Endothelial cell of umbilical vein (primary cell): Measurements from ENCODE around the gene TCF7L2. TPM values are rescaled to one million over a fixed set of nuclear protein-coding genes. Genes with fewer than 3 reads are reported as not detected.

Experiments used
- BruUV-seq: library from RNA; stranded (reverse); fragments of 400-500 nt; replicated peaks from 2 replicates; lab custom pipeline; 2021; lab: Mats Ljungman, UMichigan
- CTCF ChIA-PET: fragments of 300-600, 350-600 bp; sonication (Branson Sonifier 250); formaldehyde crosslinking; loops from one replicate; lab custom pipeline; 2021; ENCODE audit warnings: antibody characterized with exemption, inconsistent platforms; lab: Charles Lee
- POLR2A ChIA-PET: fragments of 300-600, 350-600 bp; sonication (Branson Sonifier 250); formaldehyde crosslinking; loops from one replicate; lab custom pipeline; 2021; ENCODE audit warnings: antibody characterized with exemption, inconsistent platforms; lab: Charles Lee
- DNase-seq: peaks from one replicate; pipeline ENCODE4 v3.0.0-alpha.2; 2011; ENCODE audit warnings: low read depth, low spot score
- FAIRE-seq: peaks from 2 replicates; lab custom pipeline; 2011; peaks lifted over from hg19 to GRCh38; lab: Jason Lieb, UNC
- H2AFZ ChIP-seq: 2 replicates; pipeline ENCODE4 v1.6.0; 2012; ENCODE audit warnings: low read depth, low read length, control low read depth, inconsistent platforms
- H3K27ac ChIP-seq: 2 replicates; pipeline ENCODE4 v1.5.1; 2011; ENCODE audit warnings: low read depth, mild to moderate bottlenecking, control low read depth, low read length, moderate library complexity; ENCODE audit not compliant: insufficient read depth
- H3K27me3 ChIP-seq, 2 experiments: 2 replicates each; pipeline versions ENCODE4 v1.6.0 to v1.6.1; 2011; ENCODE audit warnings: low read length in 2 of 2, mixed read lengths in 1 of 2; ENCODE audit not compliant: control insufficient read depth in 2 of 2, insufficient read depth in 2 of 2
- H3K36me3 ChIP-seq, 2 experiments: 2 replicates in 1 of 2; 3 replicates in 1 of 2; pipeline ENCODE4 v1.5.1; 2011; ENCODE audit warnings: low read length in 2 of 2, mild to moderate bottlenecking in 1 of 2, moderate library complexity in 1 of 2; ENCODE audit not compliant: control insufficient read depth in 2 of 2, insufficient read depth in 2 of 2; ENCODE audit errors: extremely low read depth in 1 of 2
- H3K4me1 ChIP-seq: 3 replicates; pipeline ENCODE4 v1.5.1; 2011; ENCODE audit warnings: mild to moderate bottlenecking, low read length; ENCODE audit not compliant: control insufficient read depth, insufficient read depth; ENCODE audit errors: extremely low read depth
- H3K4me2 ChIP-seq: 2 replicates; pipeline ENCODE4 v1.6.1; 2011; ENCODE audit warnings: low read length, control low read depth, mixed read lengths; ENCODE audit not compliant: insufficient read depth
- H3K4me3 ChIP-seq, 3 experiments: fragments of 200-600 bp in 1 of 3; sonication (generic), shearing (Covaris generic) in 1 of 3; replicated peaks in 1 of 3; 2 replicates each; pipeline ENCODE4 v1.5.1; 2011 to 2016; ENCODE audit warnings: control low read depth in 3 of 3, low read length in 3 of 3, mild to moderate bottlenecking in 2 of 3, inconsistent platforms in 1 of 3, low read depth in 1 of 3, moderate library complexity in 1 of 3; ENCODE audit not compliant: insufficient read depth in 1 of 3
- H3K79me2 ChIP-seq: 2 replicates; pipeline ENCODE4 v1.6.0; 2012; ENCODE audit warnings: low read length, inconsistent platforms; ENCODE audit not compliant: control insufficient read depth, insufficient read depth
- H3K9ac ChIP-seq: replicated peaks from 2 replicates; pipeline ENCODE3; 2011; ENCODE audit warnings: low read length, control low read depth; ENCODE audit not compliant: insufficient read depth; ENCODE audit errors: extremely low read depth
- H3K9me1 ChIP-seq: replicated peaks from 3 replicates; pipeline ENCODE4 v1.6.0; 2011; ENCODE audit warnings: mild to moderate bottlenecking, low read length; ENCODE audit not compliant: control insufficient read depth, insufficient read depth; ENCODE audit errors: extremely low read depth
- H3K9me3 ChIP-seq: replicated peaks from 2 replicates; pipeline ENCODE4 v1.5.1; 2012; ENCODE audit warnings: low read length, inconsistent platforms; ENCODE audit not compliant: control insufficient read depth, insufficient read depth
- H4K20me1 ChIP-seq: replicated peaks from 2 replicates; pipeline ENCODE3; 2011; ENCODE audit warnings: mild to moderate bottlenecking, low read length; ENCODE audit not compliant: control insufficient read depth, insufficient read depth; ENCODE audit errors: extremely low read depth
- EZH2 ChIP-seq: IDR thresholded peaks from 2 replicates; pipeline ENCODE4 v1.6.1; 2012; ENCODE audit warnings: borderline replicate concordance, low read depth, mild to moderate bottlenecking, moderate library complexity, low read length, inconsistent platforms; ENCODE audit not compliant: severe bottlenecking
- FOS ChIP-seq: IDR thresholded peaks from 2 replicates; pipeline ENCODE4 v1.6.1; 2011; ENCODE audit warnings: mild to moderate bottlenecking, low read length, moderate library complexity, borderline replicate concordance; ENCODE audit not compliant: insufficient read depth
- GATA2 ChIP-seq: IDR thresholded peaks from 2 replicates; pipeline ENCODE4 v1.7.0; 2011; ENCODE audit warnings: low read depth, mild to moderate bottlenecking, moderate library complexity, mixed read lengths, low read length; ENCODE audit not compliant: insufficient read length, insufficient read depth
- JUN ChIP-seq: IDR thresholded peaks from 2 replicates; pipeline ENCODE4 v1.6.1; 2011; ENCODE audit warnings: borderline replicate concordance, low read depth; ENCODE audit not compliant: insufficient read length, insufficient read depth
- MYC ChIP-seq: IDR thresholded peaks from one replicate; pipeline ENCODE4 v1.6.1; 2011; ENCODE audit warnings: mild to moderate bottlenecking, low read depth, low read length
- POLR2A ChIP-seq: IDR thresholded peaks from 2 replicates; pipeline ENCODE4 v1.6.1; 2012; ENCODE audit warnings: low read depth, mild to moderate bottlenecking, control low read depth, low read length
- POLR2AphosphoS5 ChIP-seq: IDR thresholded peaks from 2 replicates; pipeline ENCODE4 v1.6.1; 2012; ENCODE audit warnings: low read depth, mild to moderate bottlenecking, control low read depth, low read length, moderate library complexity; ENCODE audit not compliant: insufficient read depth
- dilution Hi-C: fragments of 300-500 bp; cut with MboI; formaldehyde crosslinking; loops from one replicate; pipeline ENCODE4 v1.15.0; 2019; ENCODE audit warnings: low sequenced_read_pairs; ENCODE audit not compliant: extremely low pct_ligation_motif_present
- intact Hi-C: fragments of 100-400 bp; cut with micrococcal nuclease; formaldehyde crosslinking; loops from one replicate; pipeline ENCODE4 v1.10.0; 2022
- polyA plus RNA-seq, 4 experiments: library from polyadenylated mRNA; depleted of rRNA in 3 of 4; stranded (reverse) in 3 of 4; unstranded in 1 of 4; fragments of >200 nt; gene quantifications; 2 replicates each; pipeline versions ENCODE4 v1.2.1 to v1.2.3, GENCODE V29; 2011 to 2012; ENCODE audit warnings: missing spikeins in 1 of 4
- total RNA-seq: library from RNA; stranded (reverse); gene quantifications from 2 replicates; pipeline ENCODE4 v1.2.3, GENCODE V29; 2021
- TF ChIP-seq, protein P1 (sequence below): IDR thresholded peaks from 2 replicates; pipeline ENCODE4 v1.6.1; 2011; ENCODE audit not compliant: insufficient read depth, insufficient read length
- TF ChIP-seq, protein P2 (sequence below), 2 donors: IDR thresholded peaks; 1 replicate in 1 of 2; 2 replicates in 1 of 2; pipeline ENCODE4 v1.5.1; 2011; ENCODE audit warnings: low read length in 2 of 2, mild to moderate bottlenecking in 2 of 2, moderate library complexity in 2 of 2, control low read depth in 1 of 2, inconsistent platforms in 1 of 2, low read depth in 1 of 2; ENCODE audit not compliant: insufficient read depth in 1 of 2; ENCODE audit errors: extremely low read depth in 1 of 2

Gene TCF7L2
- total and polyA plus RNA-seq, 2 donors (not counting 3 experiments of a cell fraction or from before 2014, with no cell fraction given), result 9.9 to 21.8 TPM

- Histone ChIP-seq H3K27me3 (no peaks in the 10 kb centered on the region), H3K9me1 (no peaks in the 10 kb centered on the region), H3K79me2 (no peaks in the 10 kb centered on the region), H3K4me2 (peak overlapping the region; percentile 60), H3K4me1 (peaks cover 17% of the 10 kb centered on the region), H2AFZ (no peak overlapping the region), H3K4me3 (no peak overlapping the region), H3K9ac (no peak overlapping the region), H4K20me1 (peaks cover 2% of the 10 kb centered on the region), H3K36me3 (no peaks in the 10 kb centered on the region), H3K9me3 (no peaks in the 10 kb centered on the region), H3K27ac (peak overlapping the region; percentile 46)
- DNase-seq (peak; percentile 26), FAIRE-seq (no peak)
- dilution Hi-C loops, result no loop called here
- TF ChIP-seq, protein P1, sequence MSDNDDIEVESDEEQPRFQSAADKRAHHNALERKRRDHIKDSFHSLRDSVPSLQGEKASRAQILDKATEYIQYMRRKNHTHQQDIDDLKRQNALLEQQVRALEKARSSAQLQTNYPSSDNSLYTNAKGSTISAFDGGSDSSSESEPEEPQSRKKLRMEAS, result no peak
- TF ChIP-seq JUN (no peak), GATA2 (no peak), EZH2 (no peak), FOS (no peak), POLR2A (no peak), MYC (no peak)
- BruUV-seq, result no TSS peak
- intact Hi-C loops, result no loop called here
- ChIA-PET POLR2A (no interaction called here), CTCF (interaction anchor here (1.1 to 1.3 kb wide), 2 partner anchors 13 kb away, joined by 4 to 5 read pairs; no protein-coding TSS in a partner anchor)
These were observed 144.1 kb downstream of the TCF7L2 start for GRCh38 chr10:113094114-113094486.

DNA sequence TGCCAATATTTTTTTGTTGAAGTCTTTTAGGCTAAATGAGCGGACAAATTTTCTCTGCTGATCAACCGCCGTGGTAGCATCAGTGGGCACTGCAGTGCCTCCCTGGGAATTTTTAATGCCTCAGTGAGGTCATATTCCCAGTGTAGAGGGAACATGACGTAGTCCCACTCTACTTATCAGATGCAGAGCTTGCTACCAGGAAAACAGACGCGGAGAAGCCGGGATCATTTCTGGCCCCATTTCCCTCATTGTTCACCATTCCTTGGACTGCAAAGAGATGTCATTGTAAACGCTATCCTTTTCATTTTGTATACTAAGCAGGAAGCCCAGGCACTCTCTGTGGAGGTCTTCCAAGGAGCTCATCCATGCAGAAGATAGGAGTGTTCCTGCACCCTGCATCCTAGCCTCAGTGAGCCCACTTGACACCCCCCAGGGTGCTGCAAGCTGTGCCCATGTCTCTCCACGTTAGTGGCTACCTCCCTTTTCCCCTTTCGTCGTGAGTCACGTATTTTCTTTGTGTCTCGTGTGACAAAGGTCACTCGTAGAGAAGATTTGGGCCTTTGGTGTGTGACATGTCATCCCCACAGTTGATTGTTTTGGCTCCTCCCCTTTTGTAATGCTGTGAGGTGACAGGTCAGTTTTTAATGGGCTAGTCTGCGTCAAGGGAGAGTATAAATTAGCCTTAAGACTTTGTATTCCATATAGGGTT lies 145.5 kb downstream of the TCF7L2 start:
- FAIRE-seq, result no peak
- no peaks in the 10 kb centered on the region for H3K79me2 ChIP-seq

More for the DNA sequence above, 145.5 kb downstream of the TCF7L2 start:
- Histone ChIP-seq H3K27me3 (no peaks in the 10 kb centered on the region), H3K4me2 (no peak overlapping the region), H3K9me1 (no peaks in the 10 kb centered on the region), H3K4me3 (no peak overlapping the region), H2AFZ (no peak overlapping the region), H3K9me3 (no peaks in the 10 kb centered on the region), H3K9ac (no peak overlapping the region), H3K27ac (no peak overlapping the region), H4K20me1 (peaks cover 2% of the 10 kb centered on the region), H3K36me3 (no peaks in the 10 kb centered on the region), H3K4me1 (peaks cover 26% of the 10 kb centered on the region)
- ChIA-PET CTCF (no interaction called here), POLR2A (no interaction called here)
- dilution Hi-C loops (no loop called here), intact Hi-C loops (no loop called here)
- BruUV-seq, result no TSS peak
- TF ChIP-seq FOS (no peak), POLR2AphosphoS5 (no peak), GATA2 (no peak), MYC (no peak), POLR2A (no peak), EZH2 (no peak), JUN (no peak)
- TF ChIP-seq, protein P2, sequence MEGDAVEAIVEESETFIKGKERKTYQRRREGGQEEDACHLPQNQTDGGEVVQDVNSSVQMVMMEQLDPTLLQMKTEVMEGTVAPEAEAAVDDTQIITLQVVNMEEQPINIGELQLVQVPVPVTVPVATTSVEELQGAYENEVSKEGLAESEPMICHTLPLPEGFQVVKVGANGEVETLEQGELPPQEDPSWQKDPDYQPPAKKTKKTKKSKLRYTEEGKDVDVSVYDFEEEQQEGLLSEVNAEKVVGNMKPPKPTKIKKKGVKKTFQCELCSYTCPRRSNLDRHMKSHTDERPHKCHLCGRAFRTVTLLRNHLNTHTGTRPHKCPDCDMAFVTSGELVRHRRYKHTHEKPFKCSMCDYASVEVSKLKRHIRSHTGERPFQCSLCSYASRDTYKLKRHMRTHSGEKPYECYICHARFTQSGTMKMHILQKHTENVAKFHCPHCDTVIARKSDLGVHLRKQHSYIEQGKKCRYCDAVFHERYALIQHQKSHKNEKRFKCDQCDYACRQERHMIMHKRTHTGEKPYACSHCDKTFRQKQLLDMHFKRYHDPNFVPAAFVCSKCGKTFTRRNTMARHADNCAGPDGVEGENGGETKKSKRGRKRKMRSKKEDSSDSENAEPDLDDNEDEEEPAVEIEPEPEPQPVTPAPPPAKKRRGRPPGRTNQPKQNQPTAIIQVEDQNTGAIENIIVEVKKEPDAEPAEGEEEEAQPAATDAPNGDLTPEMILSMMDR (IDR thresholded peaks at IDR 0.05; ENCODE audit: extremely low read depth in 1 of 2, insufficient read depth in 1 of 2, low read depth in 1 of 2, low read length in 2 of 2), result no peak
- TF ChIP-seq, protein P1, result no peak
- DNase-seq, result no peak
